Measurements from ENCODE around the gene MAP6D1.

MAP6D1 gene

GRCh38 chr3:183837894-183838293 is 12.5 kb upstream of the MAP6D1 start:
- Histone ChIP-seq H3K4me1 (ENCODE audit: control insufficient read depth, insufficient read depth, low read length) (no peaks in the 10 kb centered on the region), H3K27me3 (ENCODE audit: control insufficient read depth, insufficient read depth, low read length) (no peaks in the 10 kb centered on the region), H3K36me3 (ENCODE audit: control insufficient read depth, insufficient read depth, low read length) (peaks cover 21% of the 10 kb centered on the region), H3K4me3 (ENCODE audit: low read depth, low read length) (no peak overlapping the region), H3K9ac (ENCODE audit: low read depth, low read length) (no peak overlapping the region), H3K9me3 (ENCODE audit: control insufficient read depth, insufficient read depth, low read length) (no peaks in the 10 kb centered on the region)

GRCh38 chr3:183837390-183837789 is 12.0 kb upstream of the MAP6D1 start:
- Histone ChIP-seq H3K4me1 (ENCODE audit: control insufficient read depth, insufficient read depth, low read length) (no peaks in the 10 kb centered on the region), H3K27me3 (ENCODE audit: control insufficient read depth, insufficient read depth, low read length) (no peaks in the 10 kb centered on the region), H3K36me3 (ENCODE audit: control insufficient read depth, insufficient read depth, low read length) (peaks cover 22% of the 10 kb centered on the region), H3K4me3 (ENCODE audit: low read depth, low read length) (no peak overlapping the region), H3K9ac (ENCODE audit: low read depth, low read length) (no peak overlapping the region), H3K9me3 (ENCODE audit: control insufficient read depth, insufficient read depth, low read length) (no peaks in the 10 kb centered on the region)

- Histone ChIP-seq H3K9ac (ENCODE audit: low read depth, low read length) (no peak overlapping the region), H3K36me3 (ENCODE audit: control insufficient read depth, insufficient read depth, low read length) (peaks cover 29% of the 10 kb centered on the region), H3K9me3 (ENCODE audit: control insufficient read depth, insufficient read depth, low read length) (no peaks in the 10 kb centered on the region), H3K27me3 (ENCODE audit: control insufficient read depth, insufficient read depth, low read length) (no peaks in the 10 kb centered on the region), H3K4me3 (ENCODE audit: low read depth, low read length) (no peak overlapping the region), H3K4me1 (ENCODE audit: control insufficient read depth, insufficient read depth, low read length) (no peaks in the 10 kb centered on the region)
Measured at GRCh38 chr3:183833516-183833915, 8.1 kb upstream of the MAP6D1 start.

GRCh38 chr3:183830187-183830586 is 4.8 kb upstream of the MAP6D1 start:
- Histone ChIP-seq H3K36me3 (ENCODE audit: control insufficient read depth, insufficient read depth, low read length) (peaks cover 26% of the 10 kb centered on the region), H3K27me3 (ENCODE audit: control insufficient read depth, insufficient read depth, low read length) (no peaks in the 10 kb centered on the region), H3K9me3 (ENCODE audit: control insufficient read depth, insufficient read depth, low read length) (no peaks in the 10 kb centered on the region), H3K9ac (ENCODE audit: low read depth, low read length) (no peak overlapping the region), H3K4me1 (ENCODE audit: control insufficient read depth, insufficient read depth, low read length) (peaks cover 3% of the 10 kb centered on the region), H3K4me3 (ENCODE audit: low read depth, low read length) (no peak overlapping the region)

- Histone ChIP-seq H3K9me3 (ENCODE audit: control insufficient read depth, insufficient read depth, low read length) (no peaks in the 10 kb centered on the region), H3K4me1 (ENCODE audit: control insufficient read depth, insufficient read depth, low read length) (peaks cover 3% of the 10 kb centered on the region), H3K4me3 (ENCODE audit: low read depth, low read length) (no peak overlapping the region), H3K36me3 (ENCODE audit: control insufficient read depth, insufficient read depth, low read length) (peaks cover 26% of the 10 kb centered on the region), H3K27me3 (ENCODE audit: control insufficient read depth, insufficient read depth, low read length) (no peaks in the 10 kb centered on the region), H3K9ac (ENCODE audit: low read depth, low read length) (no peak overlapping the region)
Measured at GRCh38 chr3:183829466-183829865, 4.1 kb upstream of the MAP6D1 start.

GRCh38 chr3:183828538-183828870 is 3.1 kb upstream of the MAP6D1 start:
- H3K9ac ChIP-seq (ENCODE audit: low read depth, low read length) = no peak overlapping the region
- H3K9me3 ChIP-seq (ENCODE audit: control insufficient read depth, insufficient read depth, low read length) = no peaks in the 10 kb centered on the region
- peaks cover 3% of the 10 kb centered on the region for H3K4me1 ChIP-seq (ENCODE audit: control insufficient read depth, insufficient read depth, low read length)
- H3K4me3 ChIP-seq (ENCODE audit: low read depth, low read length) = no peak overlapping the region
- peaks cover 9% of the 10 kb centered on the region for H3K27me3 ChIP-seq (ENCODE audit: control insufficient read depth, insufficient read depth, low read length)
- peaks cover 18% of the 10 kb centered on the region for H3K36me3 ChIP-seq (ENCODE audit: control insufficient read depth, insufficient read depth, low read length)

GRCh38 chr3:183827809-183828537 is 2.6 kb upstream of the MAP6D1 start:
- no peaks in the 10 kb centered on the region for H3K9me3 ChIP-seq (ENCODE audit: control insufficient read depth, insufficient read depth, low read length)
- H3K36me3 ChIP-seq (ENCODE audit: control insufficient read depth, insufficient read depth, low read length) = peaks cover 12% of the 10 kb centered on the region
- peaks cover 3% of the 10 kb centered on the region for H3K4me1 ChIP-seq (ENCODE audit: control insufficient read depth, insufficient read depth, low read length)
- H3K27me3 ChIP-seq (ENCODE audit: control insufficient read depth, insufficient read depth, low read length) = peaks cover 9% of the 10 kb centered on the region
- H3K9ac ChIP-seq (ENCODE audit: low read depth, low read length) = no peak overlapping the region
- no peak overlapping the region for H3K4me3 ChIP-seq (ENCODE audit: low read depth, low read length)

GRCh38 chr3:183826448-183827250 is 1.3 kb upstream of the MAP6D1 start:
- H3K9me3 ChIP-seq (ENCODE audit: control insufficient read depth, insufficient read depth, low read length) = no peaks in the 10 kb centered on the region
- no peak overlapping the region for H3K9ac ChIP-seq (ENCODE audit: low read depth, low read length)
- peaks cover 3% of the 10 kb centered on the region for H3K4me1 ChIP-seq (ENCODE audit: control insufficient read depth, insufficient read depth, low read length)
- H3K27me3 ChIP-seq (ENCODE audit: control insufficient read depth, insufficient read depth, low read length) = peaks cover 9% of the 10 kb centered on the region
- H3K4me3 ChIP-seq (ENCODE audit: low read depth, low read length) = no peak overlapping the region
- H3K36me3 ChIP-seq (ENCODE audit: control insufficient read depth, insufficient read depth, low read length) = peaks cover 11% of the 10 kb centered on the region

- peak overlapping the region; percentile 54 for H3K9ac ChIP-seq (ENCODE audit: low read depth, low read length)
- H3K4me1 ChIP-seq (ENCODE audit: control insufficient read depth, insufficient read depth, low read length) = peaks cover 3% of the 10 kb centered on the region
- H3K4me3 ChIP-seq (ENCODE audit: low read depth, low read length) = peak overlapping the region; percentile 68
- peaks cover 7% of the 10 kb centered on the region for H3K36me3 ChIP-seq (ENCODE audit: control insufficient read depth, insufficient read depth, low read length)
- no peaks in the 10 kb centered on the region for H3K9me3 ChIP-seq (ENCODE audit: control insufficient read depth, insufficient read depth, low read length)
- H3K27me3 ChIP-seq (ENCODE audit: control insufficient read depth, insufficient read depth, low read length) = peaks cover 9% of the 10 kb centered on the region
Measured at GRCh38 chr3:183824761-183825455, 469 bp downstream of the MAP6D1 start.

- no peaks in the 10 kb centered on the region for H3K9me3 ChIP-seq (ENCODE audit: control insufficient read depth, insufficient read depth, low read length)
- peaks cover 9% of the 10 kb centered on the region for H3K27me3 ChIP-seq (ENCODE audit: control insufficient read depth, insufficient read depth, low read length)
- peaks cover 3% of the 10 kb centered on the region for H3K36me3 ChIP-seq (ENCODE audit: control insufficient read depth, insufficient read depth, low read length)
- H3K9ac ChIP-seq (ENCODE audit: low read depth, low read length) = no peak overlapping the region
- H3K4me1 ChIP-seq (ENCODE audit: control insufficient read depth, insufficient read depth, low read length) = peaks cover 3% of the 10 kb centered on the region
- peak overlapping the region; percentile 68 for H3K4me3 ChIP-seq (ENCODE audit: low read depth, low read length)
Measured at GRCh38 chr3:183823963-183824362, 1.4 kb downstream of the MAP6D1 start.

- H3K4me3 ChIP-seq (ENCODE audit: low read depth, low read length) = no peak overlapping the region
- peaks cover 3% of the 10 kb centered on the region for H3K36me3 ChIP-seq (ENCODE audit: control insufficient read depth, insufficient read depth, low read length)
- no peaks in the 10 kb centered on the region for H3K9me3 ChIP-seq (ENCODE audit: control insufficient read depth, insufficient read depth, low read length)
- H3K9ac ChIP-seq (ENCODE audit: low read depth, low read length) = no peak overlapping the region
- peaks cover 9% of the 10 kb centered on the region for H3K27me3 ChIP-seq (ENCODE audit: control insufficient read depth, insufficient read depth, low read length)
- H3K4me1 ChIP-seq (ENCODE audit: control insufficient read depth, insufficient read depth, low read length) = peaks cover 3% of the 10 kb centered on the region
Measured at GRCh38 chr3:183822631-183823030, 2.7 kb downstream of the MAP6D1 start.
